Karpas-422 (cell line): ENCODE measurements around the gene GPR17. TPM values are rescaled to one million over a fixed set of nuclear protein-coding genes. Genes with fewer than 3 reads are reported as not detected.

Source experiments
- DNase-seq: peaks from one replicate; pipeline ENCODE4 v3.0.0-alpha.2; 2015
- H2AFZ ChIP-seq: fragments of 200-600 bp; sonication (generic); 2 replicates; pipeline ENCODE4 v1.6.1; 2014; ENCODE audit warnings: antibody characterized with exemption, low read length, mixed read lengths
- H3K27ac ChIP-seq: fragments of 200-600 bp; sonication (generic); 2 replicates; pipeline ENCODE4 v1.5.1; 2014; ENCODE audit warnings: mild to moderate bottlenecking, low read length, moderate library complexity
- H3K27me3 ChIP-seq: fragments of 200-600 bp; sonication (generic); 2 replicates; pipeline ENCODE4 v1.6.1; 2014; ENCODE audit warnings: low read length, mixed read lengths
- H3K36me3 ChIP-seq: fragments of 200-600 bp; sonication (generic); 2 replicates; pipeline ENCODE4 v1.6.1; 2014; ENCODE audit warnings: low read length, mixed read lengths; ENCODE audit not compliant: insufficient read depth
- H3K4me1 ChIP-seq: fragments of 200-600 bp; sonication (generic); 2 replicates; pipeline ENCODE4 v1.6.1; 2014; ENCODE audit warnings: mild to moderate bottlenecking, low read length, mixed read lengths
- H3K4me2 ChIP-seq: fragments of 200-600 bp; sonication (generic); 2 replicates; pipeline ENCODE4 v1.6.1; 2014; ENCODE audit warnings: low read length, low read depth, mild to moderate bottlenecking; ENCODE audit not compliant: poor library complexity, severe bottlenecking
- H3K4me3 ChIP-seq: fragments of 200-600 bp; sonication (generic); 2 replicates; pipeline ENCODE4 v1.5.1; 2014; ENCODE audit warnings: mild to moderate bottlenecking, antibody characterized with exemption, low read length, mixed read lengths
- H3K79me2 ChIP-seq: fragments of 200-600 bp; sonication (generic); 2 replicates; pipeline ENCODE4 v1.6.1; 2014; ENCODE audit warnings: mild to moderate bottlenecking, low read length, mixed read lengths
- H3K9ac ChIP-seq: fragments of 200-600 bp; sonication (generic); 2 replicates; pipeline ENCODE4 v1.6.0; 2014; ENCODE audit warnings: low read length
- H3K9me2 ChIP-seq: fragments of 200-600 bp; sonication (generic), shearing (Covaris generic); replicated peaks from 2 replicates; pipeline ENCODE4 v1.6.0; 2014; ENCODE audit warnings: mild to moderate bottlenecking, low read length, moderate library complexity; ENCODE audit not compliant: insufficient read depth
- H3K9me3 ChIP-seq: fragments of 300-700, 200-600 bp; sonication (generic); 2 replicates; pipeline ENCODE4 v1.6.1; 2014; ENCODE audit warnings: low read length, mixed read lengths
- H4K20me1 ChIP-seq: fragments of 200-600 bp; sonication (generic); 2 replicates; pipeline ENCODE4 v1.6.1; 2014; ENCODE audit warnings: mild to moderate bottlenecking, antibody characterized with exemption, low read length, low read depth; ENCODE audit not compliant: insufficient read depth
- total RNA-seq: library from RNA; depleted of rRNA; stranded (reverse); fragments of >200 nt; shearing (Covaris generic); gene quantifications from 2 replicates; pipeline ENCODE4 v1.2.3, GENCODE V29; 2014; ENCODE audit warnings: low replicate concordance

The GPR17 gene
- total RNA-seq, 1 experiment from 2014 or later: not detected

DNA sequence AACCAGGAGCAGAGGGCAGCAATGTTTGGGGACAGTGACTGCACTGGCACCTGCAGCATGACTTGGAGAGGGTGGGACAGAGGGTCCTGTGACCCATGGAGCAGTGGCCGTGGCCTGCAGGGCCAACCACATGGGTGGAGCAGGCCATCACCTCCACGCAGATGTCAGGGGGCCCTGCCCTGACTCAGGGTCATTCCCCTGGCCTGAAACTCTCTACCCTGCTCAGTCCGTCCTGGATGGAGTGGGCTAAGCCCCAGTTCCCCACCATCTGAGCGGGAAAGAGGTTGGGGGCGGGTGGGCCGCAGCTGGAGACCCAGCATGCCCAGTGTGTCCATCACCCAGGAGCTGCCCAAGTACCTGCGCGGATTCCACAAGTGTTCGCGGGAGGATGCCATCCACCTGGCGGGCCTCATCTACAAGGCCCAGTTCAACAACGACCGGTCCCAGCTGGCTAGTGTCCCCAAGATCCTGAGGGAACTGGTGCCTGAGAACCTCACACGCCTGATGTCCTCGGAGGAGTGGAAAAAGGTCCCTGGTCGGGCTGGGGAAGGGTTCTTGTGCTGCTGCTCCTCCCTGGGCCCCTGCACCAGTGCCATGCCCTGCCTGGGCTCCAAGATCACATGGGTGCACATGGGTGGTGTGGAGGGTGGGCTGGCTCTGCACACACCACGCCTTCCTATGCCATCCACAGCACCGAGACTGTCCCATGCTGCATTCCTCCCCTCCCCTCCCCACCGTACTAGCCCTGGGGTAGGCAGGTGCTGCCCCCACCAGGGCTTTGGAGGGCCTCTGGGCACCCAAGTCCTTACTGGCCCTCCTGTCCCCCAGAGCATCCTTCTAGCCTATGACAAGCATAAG is 10.3 kb upstream of the GPR17 start:
- H3K9me2 ChIP-seq: no peaks in the 10 kb centered on the region
- H3K9me3 ChIP-seq: no peaks in the 10 kb centered on the region
- H3K36me3 ChIP-seq: no peaks in the 10 kb centered on the region
- no peaks in the 10 kb centered on the region for H3K79me2 ChIP-seq
- H3K27me3 ChIP-seq: no peaks in the 10 kb centered on the region
- no peak overlapping the region for H3K4me3 ChIP-seq
- no peak overlapping the region for H3K27ac ChIP-seq
- no peak for DNase-seq
- H4K20me1 ChIP-seq: no peaks in the 10 kb centered on the region
- no peak overlapping the region for H3K9ac ChIP-seq
- H3K4me2 ChIP-seq: no peak overlapping the region
- H2AFZ ChIP-seq: no peak overlapping the region
- peaks cover 73% of the 10 kb centered on the region for H3K4me1 ChIP-seq

- H3K27ac ChIP-seq: no peak overlapping the region
- no peaks in the 10 kb centered on the region for H4K20me1 ChIP-seq
- H3K9me2 ChIP-seq: no peaks in the 10 kb centered on the region
- H3K4me3 ChIP-seq: no peak overlapping the region
- no peak overlapping the region for H3K9ac ChIP-seq
- no peaks in the 10 kb centered on the region for H3K27me3 ChIP-seq
- DNase-seq: no peak
- H3K36me3 ChIP-seq: no peaks in the 10 kb centered on the region
- H3K79me2 ChIP-seq: no peaks in the 10 kb centered on the region
- H3K4me2 ChIP-seq: no peak overlapping the region
- no peak overlapping the region for H2AFZ ChIP-seq
- H3K9me3 ChIP-seq: no peaks in the 10 kb centered on the region
- peaks cover 69% of the 10 kb centered on the region for H3K4me1 ChIP-seq
Observed at GRCh38 chr2:127636248-127637235, 9.4 kb upstream of the GPR17 start.

DNA sequence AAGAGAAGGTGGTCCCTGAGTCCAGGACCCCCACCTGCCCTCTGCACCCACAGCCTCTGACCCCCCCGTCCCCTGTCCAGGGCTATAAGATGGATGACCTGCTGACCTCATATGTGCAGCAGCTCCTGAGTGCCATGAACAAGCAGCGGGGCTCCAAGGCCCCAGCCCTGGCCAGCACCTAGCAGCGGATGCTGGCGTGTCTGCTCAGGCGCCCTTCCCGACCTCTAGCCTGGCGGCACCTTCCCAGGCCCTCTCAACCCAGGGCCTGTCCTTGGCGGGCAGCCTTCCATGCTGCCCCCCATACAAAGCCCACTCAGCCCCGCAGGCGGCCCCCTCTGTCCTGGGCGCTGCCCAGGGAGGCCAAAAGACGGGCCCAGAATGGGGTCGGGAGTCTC is 8.7 kb upstream of the GPR17 start:
- H4K20me1 ChIP-seq: no peaks in the 10 kb centered on the region
- H3K9me3 ChIP-seq: no peaks in the 10 kb centered on the region
- no peaks in the 10 kb centered on the region for H3K79me2 ChIP-seq
- H3K9ac ChIP-seq: no peak overlapping the region
- H3K27ac ChIP-seq: no peak overlapping the region
- no peaks in the 10 kb centered on the region for H3K9me2 ChIP-seq
- peaks cover 65% of the 10 kb centered on the region for H3K4me1 ChIP-seq
- H3K4me3 ChIP-seq: no peak overlapping the region
- H2AFZ ChIP-seq: no peak overlapping the region
- no peaks in the 10 kb centered on the region for H3K27me3 ChIP-seq
- no peak for DNase-seq
- no peaks in the 10 kb centered on the region for H3K36me3 ChIP-seq
- H3K4me2 ChIP-seq: no peak overlapping the region

GRCh38 chr2:127637725-127638252 is 8.2 kb upstream of the GPR17 start:
- Histone ChIP-seq H3K36me3 (no peaks in the 10 kb centered on the region), H3K4me3 (no peak overlapping the region), H3K4me2 (no peak overlapping the region), H3K9me2 (no peaks in the 10 kb centered on the region), H3K27ac (no peak overlapping the region), H3K27me3 (no peaks in the 10 kb centered on the region), H3K4me1 (peaks cover 60% of the 10 kb centered on the region), H2AFZ (no peak overlapping the region), H3K9ac (no peak overlapping the region), H3K9me3 (no peaks in the 10 kb centered on the region), H3K79me2 (no peaks in the 10 kb centered on the region), H4K20me1 (no peaks in the 10 kb centered on the region)
- DNase-seq: no peak

DNA sequence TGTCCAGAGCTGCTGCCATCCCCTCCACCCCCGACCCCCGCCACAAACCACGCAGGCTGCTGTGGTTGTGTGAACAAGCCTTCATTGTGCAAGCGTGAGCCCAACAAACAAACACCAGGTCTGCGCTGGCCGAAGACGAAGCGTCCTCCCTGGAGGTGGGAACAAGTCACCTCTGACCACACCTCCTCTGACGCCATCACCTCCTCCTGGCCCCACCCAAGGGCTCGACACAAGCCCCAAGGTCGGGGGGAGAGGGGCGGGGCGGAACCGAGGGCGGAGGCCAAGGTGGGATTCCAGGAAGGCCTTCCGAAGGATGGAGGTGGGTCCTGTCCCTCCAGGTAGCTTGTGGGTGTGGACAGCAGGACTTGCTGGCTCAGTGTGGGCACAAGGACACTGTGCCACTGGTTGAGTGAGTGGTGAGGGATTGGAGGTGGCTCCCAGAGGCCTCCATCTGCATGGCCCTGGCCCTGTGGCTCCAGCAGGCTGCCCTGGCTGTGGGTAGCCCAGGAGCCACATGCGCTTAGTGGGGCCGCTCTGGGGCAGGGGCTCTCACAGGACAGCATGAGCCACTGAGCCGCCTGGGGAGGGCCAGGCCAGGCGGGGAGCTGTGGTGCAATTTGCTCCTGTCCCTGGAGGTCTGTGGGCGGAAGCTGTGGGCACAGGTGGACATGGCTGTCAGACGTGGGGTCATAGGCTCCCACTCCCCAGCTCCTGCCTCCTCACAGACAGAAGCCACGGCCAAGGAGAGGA is 7.4 kb upstream of the GPR17 start:
- peaks cover 52% of the 10 kb centered on the region for H3K4me1 ChIP-seq
- H3K9me2 ChIP-seq: no peaks in the 10 kb centered on the region
- H3K9me3 ChIP-seq: no peaks in the 10 kb centered on the region
- no peaks in the 10 kb centered on the region for H3K79me2 ChIP-seq
- no peaks in the 10 kb centered on the region for H4K20me1 ChIP-seq
- H3K4me3 ChIP-seq: no peak overlapping the region
- H3K27ac ChIP-seq: no peak overlapping the region
- no peak overlapping the region for H3K9ac ChIP-seq
- no peak overlapping the region for H3K4me2 ChIP-seq
- no peak overlapping the region for H2AFZ ChIP-seq
- no peak for DNase-seq
- H3K27me3 ChIP-seq: no peaks in the 10 kb centered on the region
- no peaks in the 10 kb centered on the region for H3K36me3 ChIP-seq

DNA sequence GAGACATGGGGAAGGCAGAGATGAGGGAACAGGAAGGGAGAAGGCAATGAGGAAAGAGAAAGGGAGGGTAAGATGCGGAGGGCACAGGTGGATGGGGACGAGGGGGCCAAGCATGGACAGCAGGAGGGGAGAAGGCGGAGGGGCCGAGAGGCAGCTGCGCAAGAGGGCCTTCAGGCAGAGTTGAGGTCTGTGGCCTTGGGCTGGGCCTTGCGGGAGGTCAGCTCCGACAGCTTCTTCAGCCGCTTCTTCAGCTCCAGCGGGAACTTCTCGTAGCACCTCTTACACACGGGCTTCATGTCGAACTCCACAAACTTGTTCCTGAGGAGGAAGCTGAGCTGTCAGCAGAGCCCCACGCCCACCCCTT is 6.9 kb upstream of the GPR17 start:
- H3K9me2 ChIP-seq: no peaks in the 10 kb centered on the region
- no peak for DNase-seq
- H3K4me1 ChIP-seq: peaks cover 47% of the 10 kb centered on the region
- no peaks in the 10 kb centered on the region for H3K79me2 ChIP-seq
- no peak overlapping the region for H3K4me3 ChIP-seq
- H2AFZ ChIP-seq: no peak overlapping the region
- H3K9ac ChIP-seq: no peak overlapping the region
- H4K20me1 ChIP-seq: no peaks in the 10 kb centered on the region
- H3K27me3 ChIP-seq: no peaks in the 10 kb centered on the region
- H3K9me3 ChIP-seq: no peaks in the 10 kb centered on the region
- no peak overlapping the region for H3K27ac ChIP-seq
- H3K36me3 ChIP-seq: no peaks in the 10 kb centered on the region
- H3K4me2 ChIP-seq: no peak overlapping the region

- peak; percentile 92 for DNase-seq
- Histone ChIP-seq H3K36me3 (no peaks in the 10 kb centered on the region), H3K4me1 (peaks cover 42% of the 10 kb centered on the region), H3K4me2 (peak overlapping the region; percentile 45), H2AFZ (peak overlapping the region; percentile 58; the same call in 1 of the 2 replicates), H3K79me2 (no peaks in the 10 kb centered on the region), H3K27ac (peak overlapping the region; percentile 70), H3K4me3 (peak overlapping the region; percentile 13; the same call in 1 of the 2 replicates), H4K20me1 (no peaks in the 10 kb centered on the region), H3K9me3 (no peaks in the 10 kb centered on the region), H3K9ac (peak overlapping the region; percentile 63), H3K27me3 (no peaks in the 10 kb centered on the region), H3K9me2 (no peaks in the 10 kb centered on the region)
Observed at GRCh38 chr2:127640082-127641072, 5.6 kb upstream of the GPR17 start.
